IMR-90 (cell line): ENCODE data around the gene ACTN2. TPM values are rescaled to one million over a fixed set of nuclear protein-coding genes. Genes with fewer than 3 reads are reported as not detected.

Experiments used
- ATAC-seq: fragments of 200-7000 bp; cut with Tn5 transposase; 2 replicates; pipeline ENCODE4 v1.9.1; 2020; ENCODE audit warnings: low read depth, mild to moderate bottlenecking, moderate library complexity
- BruUV-seq: library from RNA; stranded (reverse); fragments of 400-500 nt; replicated peaks from 2 replicates; lab custom pipeline; 2021; lab: Mats Ljungman, UMichigan
- CTCF ChIA-PET: fragments of 300-600 bp; formaldehyde crosslinking; extraction: SDS; loops from one replicate; lab custom pipeline; 2021; ENCODE audit warnings: antibody characterized with exemption; lab: Yijun Ruan, JAX
- POLR2A ChIA-PET: fragments of 300-600 bp; sonication (Branson Sonifier 250); formaldehyde crosslinking; loops from one replicate; lab custom pipeline; 2022; ENCODE audit warnings: antibody characterized with exemption; ENCODE audit not compliant: unreplicated experiment; lab: Charles Lee
- DNase-seq: peaks from one replicate; pipeline ENCODE4 v3.0.0; 2013
- H2AFZ ChIP-seq: replicated peaks from 2 replicates; pipeline ENCODE3; 2013; ENCODE audit warnings: low read length, mild to moderate bottlenecking; ENCODE audit not compliant: poor library complexity
- H2AK5ac ChIP-seq: 2 replicates; pipeline ENCODE4 v1.6.1; 2013; ENCODE audit warnings: low read depth, low read length, inconsistent platforms
- H2AK9ac ChIP-seq: replicated peaks from 2 replicates; pipeline ENCODE3; 2013; ENCODE audit warnings: mild to moderate bottlenecking, low read depth, low read length, moderate library complexity; ENCODE audit not compliant: poor library complexity
- H2BK120ac ChIP-seq: 2 replicates; pipeline ENCODE4 v1.6.1; 2013; ENCODE audit warnings: low read depth, low read length, inconsistent platforms
- H2BK15ac ChIP-seq: 3 replicates; pipeline ENCODE4 v1.6.1; 2013; ENCODE audit warnings: low read depth, low read length, inconsistent platforms
- H2BK20ac ChIP-seq: 2 replicates; pipeline ENCODE4 v1.6.1; 2013; ENCODE audit warnings: low read depth, mild to moderate bottlenecking, inconsistent platforms, low read length, moderate library complexity
- H2BK5ac ChIP-seq: 2 replicates; pipeline ENCODE4 v1.6.1; 2013; ENCODE audit warnings: mild to moderate bottlenecking, low read depth, low read length, inconsistent platforms; ENCODE audit not compliant: poor library complexity, severe bottlenecking
- H3K14ac ChIP-seq: replicated peaks from 2 replicates; pipeline ENCODE4 v1.6.1; 2013; ENCODE audit warnings: low read depth, low read length, inconsistent platforms
- H3K18ac ChIP-seq: 2 replicates; pipeline ENCODE4 v1.6.1; 2013; ENCODE audit warnings: low read depth, low read length, control low read depth
- H3K23ac ChIP-seq: 2 replicates; pipeline ENCODE4 v1.6.1; 2013; ENCODE audit warnings: low read depth, low read length, inconsistent platforms
- H3K27ac ChIP-seq: 2 replicates; pipeline ENCODE4 v1.5.1; 2013; ENCODE audit warnings: mild to moderate bottlenecking, control low read depth, low read length; ENCODE audit not compliant: insufficient read depth
- H3K27me3 ChIP-seq: 2 replicates; pipeline ENCODE4 v1.6.1; 2013; ENCODE audit warnings: low read length; ENCODE audit not compliant: control insufficient read depth, insufficient read depth
- H3K36me3 ChIP-seq: 2 replicates; pipeline ENCODE4 v1.6.1; 2013; ENCODE audit warnings: low read length, mixed read lengths; ENCODE audit not compliant: control insufficient read depth, insufficient read depth
- H3K4ac ChIP-seq: 2 replicates; pipeline ENCODE4 v1.6.1; 2013; ENCODE audit warnings: low read depth, low read length, inconsistent platforms
- H3K4me1 ChIP-seq: 2 replicates; pipeline ENCODE4 v1.6.1; 2013; ENCODE audit warnings: low read length, mixed read lengths; ENCODE audit not compliant: control insufficient read depth, insufficient read depth
- H3K4me2 ChIP-seq: 2 replicates; pipeline ENCODE4 v1.6.1; 2013; ENCODE audit warnings: low read depth, mild to moderate bottlenecking, control low read depth, low read length, moderate library complexity
- H3K4me3 ChIP-seq: 2 replicates; pipeline ENCODE4 v1.5.1; 2013; ENCODE audit warnings: low read depth, mild to moderate bottlenecking, control low read depth, low read length, moderate library complexity; ENCODE audit not compliant: insufficient read depth
- H3K56ac ChIP-seq: 2 replicates; pipeline ENCODE4 v1.6.1; 2013; ENCODE audit warnings: low read length, inconsistent platforms; ENCODE audit not compliant: insufficient read depth; ENCODE audit errors: extremely low read depth
- H3K79me1 ChIP-seq, 2 experiments: 2 replicates each; pipeline ENCODE4 v1.6.1; 2013; ENCODE audit warnings: low read length in 2 of 2, inconsistent platforms in 1 of 2, low read depth in 1 of 2
- H3K9ac ChIP-seq: 2 replicates; pipeline ENCODE4 v1.6.1; 2013; ENCODE audit warnings: low read depth, low read length, control low read depth
- H3K9me1 ChIP-seq: 2 replicates; pipeline ENCODE4 v1.6.1; 2013; ENCODE audit warnings: low read length, inconsistent platforms; ENCODE audit not compliant: insufficient read depth
- H3K9me3 ChIP-seq: 2 replicates; pipeline ENCODE4 v1.6.1; 2013; ENCODE audit warnings: low read length; ENCODE audit not compliant: control insufficient read depth, insufficient read depth
- H4K20me1 ChIP-seq: 2 replicates; pipeline ENCODE4 v1.6.1; 2013; ENCODE audit warnings: low read length, inconsistent platforms; ENCODE audit not compliant: insufficient read depth
- H4K5ac ChIP-seq: 2 replicates; pipeline ENCODE4 v1.6.1; 2013; ENCODE audit warnings: mild to moderate bottlenecking, low read depth, low read length, control low read depth
- H4K8ac ChIP-seq, 2 experiments: 2 replicates each; pipeline ENCODE4 v1.6.1; 2013; ENCODE audit warnings: low read depth in 2 of 2, low read length in 2 of 2, control low read depth in 1 of 2, inconsistent platforms in 1 of 2
- H4K91ac ChIP-seq: 2 replicates; pipeline ENCODE4 v1.6.1; 2013; ENCODE audit warnings: low read depth, low read length, inconsistent platforms; ENCODE audit not compliant: insufficient read depth
- BHLHE40 ChIP-seq: fragments of 150-350 bp; IDR thresholded peaks from 2 replicates; pipeline ENCODE4 v1.6.1; 2016; ENCODE audit warnings: mild to moderate bottlenecking, low read depth, low read length
- CEBPB ChIP-seq: IDR thresholded peaks from 2 replicates; pipeline ENCODE4 v1.6.1; 2012; ENCODE audit warnings: low read depth, low read length, improper control_type of control experiment
- CHD1 ChIP-seq: IDR thresholded peaks from 2 replicates; pipeline ENCODE4 v1.6.1; 2012; ENCODE audit warnings: low read depth, low read length, improper control_type of control experiment
- ELK1 ChIP-seq: fragments of 150-350 bp; IDR thresholded peaks from 2 replicates; pipeline ENCODE4 v1.6.1; 2016; ENCODE audit warnings: low read depth, mild to moderate bottlenecking, low read length, moderate library complexity, borderline replicate concordance
- FOS ChIP-seq: fragments of 150-350 bp; IDR thresholded peaks from 2 replicates; pipeline ENCODE4 v1.6.1; 2016; ENCODE audit warnings: low read depth, low read length
- MAFK ChIP-seq: IDR thresholded peaks from 2 replicates; pipeline ENCODE4 v1.6.1; 2012; ENCODE audit warnings: low read depth, low read length, improper control_type of control experiment
- MAZ ChIP-seq: IDR thresholded peaks from 2 replicates; pipeline ENCODE4 v1.6.1; 2012; ENCODE audit warnings: low read depth, mild to moderate bottlenecking, low read length, improper control_type of control experiment, moderate library complexity, borderline replicate concordance
- MXI1 ChIP-seq: IDR thresholded peaks from 2 replicates; pipeline ENCODE4 v1.6.1; 2012; ENCODE audit warnings: low read depth, mild to moderate bottlenecking, low read length, moderate library complexity, borderline replicate concordance
- POLR2A ChIP-seq: IDR thresholded peaks from 2 replicates; pipeline ENCODE4 v1.6.1; 2012; ENCODE audit warnings: mild to moderate bottlenecking, low read depth, low read length
- RAD21 ChIP-seq: IDR thresholded peaks from 2 replicates; pipeline ENCODE4 v1.6.1; 2012; ENCODE audit warnings: low read length, improper control_type of control experiment
- RFX5 ChIP-seq: IDR thresholded peaks from 2 replicates; pipeline ENCODE4 v1.8.0; 2012; ENCODE audit warnings: low read depth, mild to moderate bottlenecking, low read length, moderate library complexity
- SMC3 ChIP-seq: fragments of 150-350 bp; IDR thresholded peaks from 2 replicates; pipeline ENCODE4 v1.6.1; 2016; ENCODE audit warnings: low read depth, mild to moderate bottlenecking, antibody characterized with exemption, low read length, moderate library complexity
- WGBS, 2 experiments: methylation state at CpG; one replicate each; pipeline versions ENCODE4 v1.1.5 to v1.1.7; 2013; ENCODE audit warnings: missing lambda C conversion rate in 2 of 2; ENCODE audit not compliant: insufficient read length in 1 of 2; ENCODE audit errors: extremely low coverage in 2 of 2; 5-methylcytosine and 5-hydroxymethylcytosine counted together
- dilution Hi-C: fragments of 300-500 bp; cut with HindIII; formaldehyde crosslinking; loops from one replicate; pipeline ENCODE4 v1.14.3; 2018; ENCODE audit warnings: low sequenced_read_pairs; ENCODE audit not compliant: unreplicated experiment
- in situ Hi-C: fragments of 300-500 bp; cut with MboI; formaldehyde crosslinking; loops from 3 replicates; pipeline ENCODE4 v1.14.3; 2019; ENCODE audit warnings: low sequenced_read_pairs, inconsistent platforms, mixed read lengths
- intact Hi-C: fragments of 100-400 bp; cut with micrococcal nuclease; formaldehyde crosslinking; loops from 2 replicates; pipeline ENCODE4 v1.10.0; 2022
- polyA plus RNA-seq, 3 experiments: library from polyadenylated mRNA; depleted of rRNA; stranded (reverse); fragments of >200 nt; gene quantifications; 2 replicates each; pipeline ENCODE4 v1.2.3, GENCODE V29; 2012; ENCODE audit warnings: low replicate concordance in 1 of 3
- total RNA-seq: library from RNA; depleted of rRNA; stranded (reverse); fragments of >200 nt; gene quantifications from 2 replicates; pipeline ENCODE4 v1.2.3, GENCODE V29; 2012
- TF ChIP-seq, protein P1 (sequence below): conservative IDR thresholded peaks from 2 replicates; pipeline ENCODE4 v1.5.1; 2012; ENCODE audit warnings: mild to moderate bottlenecking, low read depth, low read length, improper control_type of control experiment

The ACTN2 gene
- total and polyA plus RNA-seq, 2 of the 4 experiments (the other 2 are of a cell fraction): under 0.01 TPM; not detected in 1

DNA sequence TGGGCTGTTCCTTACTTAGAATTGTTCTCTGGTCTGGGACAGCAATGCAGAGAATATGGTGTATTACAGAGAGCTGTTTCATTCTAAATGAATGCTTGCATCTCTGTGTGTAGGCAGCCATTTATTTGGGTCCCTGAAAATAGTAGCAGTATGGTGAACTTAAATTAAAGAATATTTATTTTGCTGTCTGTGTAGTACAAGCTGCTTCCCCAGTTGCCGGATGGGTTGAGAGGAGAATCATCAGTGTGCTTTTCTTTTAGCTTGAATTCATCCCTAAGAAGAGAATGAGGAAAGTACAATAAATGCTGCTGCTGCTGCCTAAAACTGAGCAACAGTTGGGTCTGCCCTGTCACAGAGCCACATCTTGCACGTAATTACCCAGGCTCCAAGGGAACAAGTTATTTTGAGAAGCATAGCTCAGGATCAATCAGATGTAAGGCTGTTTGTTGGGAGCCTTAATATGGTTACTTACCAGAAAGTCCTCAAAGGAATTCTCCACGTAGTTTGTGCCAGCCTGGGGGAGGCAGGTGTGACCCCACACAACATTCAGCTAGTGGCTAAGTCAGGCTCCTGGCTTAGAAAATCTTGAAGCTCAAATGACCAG, 16.6 kb downstream of the ACTN2 start:
- Histone ChIP-seq H3K4me1 (no peaks in the 10 kb centered on the region), H3K9me3 (no peaks in the 10 kb centered on the region), H3K18ac (no peak overlapping the region), H2AK5ac (no peak overlapping the region), H2BK20ac (no peak overlapping the region), H2AK9ac (no peak overlapping the region), H3K27me3 (no peaks in the 10 kb centered on the region), H4K8ac (no peak overlapping the region), H3K4ac (no peak overlapping the region), H3K14ac (no peak overlapping the region), H3K4me2 (no peak overlapping the region), H3K9ac (no peak overlapping the region), H4K91ac (no peak overlapping the region), H3K36me3 (no peaks in the 10 kb centered on the region), H3K79me1 (no peaks in the 10 kb centered on the region), H3K56ac (no peak overlapping the region), H2BK15ac (no peak overlapping the region), H2BK5ac (no peak overlapping the region), H3K9me1 (no peaks in the 10 kb centered on the region), H4K5ac (no peak overlapping the region), H2AFZ (no peak overlapping the region), H3K23ac (no peak overlapping the region), H3K4me3 (no peak overlapping the region), H2BK120ac (no peak overlapping the region), H4K20me1 (no peaks in the 10 kb centered on the region), H3K27ac (no peak overlapping the region)
- no CpG with 5 or more reads among the region's 3 CpGs for WGBS, 2 experiments
- ChIA-PET POLR2A (no interaction called here), CTCF (interaction anchor here (1.4 kb wide), 1 partner anchor 57 kb away, joined by 5 read pairs; no protein-coding TSS in a partner anchor)
- no peak for TF ChIP-seq MAZ
- TF ChIP-seq MAFK: no peak
- no peak for TF ChIP-seq POLR2A
- no peak for TF ChIP-seq ELK1
- no peak for TF ChIP-seq BHLHE40
- TF ChIP-seq CEBPB: no peak
- no peak for TF ChIP-seq FOS
- no peak for TF ChIP-seq RFX5
- TF ChIP-seq SMC3: no peak
- TF ChIP-seq, protein P1, sequence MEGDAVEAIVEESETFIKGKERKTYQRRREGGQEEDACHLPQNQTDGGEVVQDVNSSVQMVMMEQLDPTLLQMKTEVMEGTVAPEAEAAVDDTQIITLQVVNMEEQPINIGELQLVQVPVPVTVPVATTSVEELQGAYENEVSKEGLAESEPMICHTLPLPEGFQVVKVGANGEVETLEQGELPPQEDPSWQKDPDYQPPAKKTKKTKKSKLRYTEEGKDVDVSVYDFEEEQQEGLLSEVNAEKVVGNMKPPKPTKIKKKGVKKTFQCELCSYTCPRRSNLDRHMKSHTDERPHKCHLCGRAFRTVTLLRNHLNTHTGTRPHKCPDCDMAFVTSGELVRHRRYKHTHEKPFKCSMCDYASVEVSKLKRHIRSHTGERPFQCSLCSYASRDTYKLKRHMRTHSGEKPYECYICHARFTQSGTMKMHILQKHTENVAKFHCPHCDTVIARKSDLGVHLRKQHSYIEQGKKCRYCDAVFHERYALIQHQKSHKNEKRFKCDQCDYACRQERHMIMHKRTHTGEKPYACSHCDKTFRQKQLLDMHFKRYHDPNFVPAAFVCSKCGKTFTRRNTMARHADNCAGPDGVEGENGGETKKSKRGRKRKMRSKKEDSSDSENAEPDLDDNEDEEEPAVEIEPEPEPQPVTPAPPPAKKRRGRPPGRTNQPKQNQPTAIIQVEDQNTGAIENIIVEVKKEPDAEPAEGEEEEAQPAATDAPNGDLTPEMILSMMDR: no peak
- no peak for TF ChIP-seq CHD1
- no peak for TF ChIP-seq MXI1
- TF ChIP-seq RAD21: no peak
- intact Hi-C loops: no loop called here
- ATAC-seq (no peak), DNase-seq (no peak)
- BruUV-seq: no TSS peak
- in situ Hi-C loops: no loop called here
- dilution Hi-C loops: no loop called here
